ENCODE measurements around the gene NKX2-3. TPM values are rescaled to one million over a fixed set of nuclear protein-coding genes. Genes with fewer than 3 reads are reported as not detected.
A peak's percentile ranks its signal among the peaks of the same experiment; 100 is the strongest.

Gene NKX2-3
- total RNA-seq, 1 donor from 2014 or later, result 0.82 TPM

- H3K27me3 Mint-ChIP-seq (ENCODE audit: unreplicated experiment), result peaks cover 16% of the 10 kb centered on the region
- H3K36me3 Mint-ChIP-seq (ENCODE audit: low read depth, unreplicated experiment), result peaks cover 8% of the 10 kb centered on the region
- TF ChIP-seq, protein P1, sequence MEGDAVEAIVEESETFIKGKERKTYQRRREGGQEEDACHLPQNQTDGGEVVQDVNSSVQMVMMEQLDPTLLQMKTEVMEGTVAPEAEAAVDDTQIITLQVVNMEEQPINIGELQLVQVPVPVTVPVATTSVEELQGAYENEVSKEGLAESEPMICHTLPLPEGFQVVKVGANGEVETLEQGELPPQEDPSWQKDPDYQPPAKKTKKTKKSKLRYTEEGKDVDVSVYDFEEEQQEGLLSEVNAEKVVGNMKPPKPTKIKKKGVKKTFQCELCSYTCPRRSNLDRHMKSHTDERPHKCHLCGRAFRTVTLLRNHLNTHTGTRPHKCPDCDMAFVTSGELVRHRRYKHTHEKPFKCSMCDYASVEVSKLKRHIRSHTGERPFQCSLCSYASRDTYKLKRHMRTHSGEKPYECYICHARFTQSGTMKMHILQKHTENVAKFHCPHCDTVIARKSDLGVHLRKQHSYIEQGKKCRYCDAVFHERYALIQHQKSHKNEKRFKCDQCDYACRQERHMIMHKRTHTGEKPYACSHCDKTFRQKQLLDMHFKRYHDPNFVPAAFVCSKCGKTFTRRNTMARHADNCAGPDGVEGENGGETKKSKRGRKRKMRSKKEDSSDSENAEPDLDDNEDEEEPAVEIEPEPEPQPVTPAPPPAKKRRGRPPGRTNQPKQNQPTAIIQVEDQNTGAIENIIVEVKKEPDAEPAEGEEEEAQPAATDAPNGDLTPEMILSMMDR (IDR thresholded peaks at IDR 0.05; ENCODE audit: unreplicated experiment), result no peak
- H3K4me1 Mint-ChIP-seq (ENCODE audit: unreplicated experiment), result peaks cover 42% of the 10 kb centered on the region
- no peaks in the 10 kb centered on the region for H3K9me3 Mint-ChIP-seq (ENCODE audit: unreplicated experiment)
- H3K4me3 Mint-ChIP-seq (ENCODE audit: unreplicated experiment), result peak overlapping the region; percentile 11
- no peak for DNase-seq (ENCODE audit: low spot score)
- H3K27ac Mint-ChIP-seq (ENCODE audit: unreplicated experiment), result no peak overlapping the region
These were observed 12.5 kb upstream of the NKX2-3 start for GRCh38 chr10:99520040-99520846.

- Mint-ChIP-seq H3K4me1 (ENCODE audit: unreplicated experiment) (peaks cover 47% of the 10 kb centered on the region), H3K4me3 (ENCODE audit: unreplicated experiment) (peak overlapping the region; percentile 11), H3K27ac (ENCODE audit: unreplicated experiment) (no peak overlapping the region), H3K36me3 (ENCODE audit: low read depth, unreplicated experiment) (peaks cover 8% of the 10 kb centered on the region), H3K9me3 (ENCODE audit: unreplicated experiment) (no peaks in the 10 kb centered on the region), H3K27me3 (ENCODE audit: unreplicated experiment) (peaks cover 16% of the 10 kb centered on the region)
- TF ChIP-seq, protein P1 (IDR thresholded peaks at IDR 0.05; ENCODE audit: unreplicated experiment), result no peak
- DNase-seq (ENCODE audit: low spot score), result no peak
These were observed 11.6 kb upstream of the NKX2-3 start for GRCh38 chr10:99520847-99521764.

- DNase-seq (ENCODE audit: low spot score), result no peak
- TF ChIP-seq, protein P1 (IDR thresholded peaks at IDR 0.05; ENCODE audit: unreplicated experiment), result no peak
- Mint-ChIP-seq H3K36me3 (ENCODE audit: low read depth, unreplicated experiment) (peaks cover 8% of the 10 kb centered on the region), H3K27ac (ENCODE audit: unreplicated experiment) (no peak overlapping the region), H3K4me1 (ENCODE audit: unreplicated experiment) (peaks cover 55% of the 10 kb centered on the region), H3K4me3 (ENCODE audit: unreplicated experiment) (peak overlapping the region; percentile 63), H3K27me3 (ENCODE audit: unreplicated experiment) (peaks cover 13% of the 10 kb centered on the region), H3K9me3 (ENCODE audit: unreplicated experiment) (no peaks in the 10 kb centered on the region)
These were observed 10.8 kb upstream of the NKX2-3 start for GRCh38 chr10:99521765-99522469.

DNA sequence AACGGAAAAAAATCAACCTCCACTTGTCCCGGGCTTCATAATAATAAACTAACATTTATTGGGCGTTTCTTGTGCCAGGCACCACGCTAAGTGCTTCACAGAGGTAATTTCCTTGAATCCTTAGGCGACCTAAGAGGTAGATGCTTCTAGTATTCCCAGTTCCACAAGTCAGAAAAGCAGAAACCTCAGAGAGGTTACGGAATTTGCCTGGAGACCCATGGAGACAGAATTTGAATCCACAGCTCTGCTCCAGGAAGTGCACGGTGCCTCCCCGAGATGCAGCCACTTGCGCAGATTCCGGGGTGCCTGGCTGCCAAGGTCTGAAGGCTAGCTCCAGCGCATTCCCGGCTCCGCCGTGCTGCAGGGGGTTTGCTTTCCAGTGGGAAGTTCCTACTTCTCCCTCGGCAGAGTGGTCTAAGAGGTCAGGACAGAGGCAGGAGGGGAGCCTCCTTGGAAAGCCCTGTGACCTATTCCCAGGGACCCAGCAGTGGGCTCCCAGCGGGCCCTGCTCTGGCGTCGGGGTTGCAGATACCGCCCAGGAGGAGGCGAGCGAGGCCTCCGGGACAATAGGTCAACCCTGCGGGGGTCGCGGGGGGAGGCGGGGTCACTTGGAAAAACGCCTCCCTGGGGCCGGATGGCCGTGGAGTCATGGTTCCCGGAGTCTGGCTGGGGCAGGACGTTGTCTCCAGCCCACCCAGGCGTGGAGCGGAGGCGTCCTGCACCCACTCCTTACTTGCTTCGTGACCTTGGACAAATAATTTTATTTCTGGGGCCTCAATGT lies 10.1 kb upstream of the NKX2-3 start:
- no peaks in the 10 kb centered on the region for H3K9me3 Mint-ChIP-seq (ENCODE audit: unreplicated experiment)
- DNase-seq (ENCODE audit: low spot score), result peak; percentile 88
- H3K27ac Mint-ChIP-seq (ENCODE audit: unreplicated experiment), result peak overlapping the region; percentile 99
- H3K36me3 Mint-ChIP-seq (ENCODE audit: low read depth, unreplicated experiment), result peaks cover 8% of the 10 kb centered on the region
- peaks cover 12% of the 10 kb centered on the region for H3K27me3 Mint-ChIP-seq (ENCODE audit: unreplicated experiment)
- H3K4me3 Mint-ChIP-seq (ENCODE audit: unreplicated experiment), result peak overlapping the region; percentile 89
- TF ChIP-seq, protein P1 (IDR thresholded peaks at IDR 0.05; ENCODE audit: unreplicated experiment), result no peak
- peaks cover 58% of the 10 kb centered on the region for H3K4me1 Mint-ChIP-seq (ENCODE audit: unreplicated experiment)
